ENCODE measurements around the gene BMERB1. TPM values are rescaled to one million over a fixed set of nuclear protein-coding genes. Genes with fewer than 3 reads are reported as not detected.
A peak's percentile ranks its signal among the peaks of the same experiment; 100 is the strongest.
"Not testable (repeated sequence)": the region's sequence is repeated elsewhere in the genome, so short reads cannot be mapped to it uniquely, and the experiment has no call there.

BMERB1 gene
- 2.7 TPM for total RNA-seq

DNA sequence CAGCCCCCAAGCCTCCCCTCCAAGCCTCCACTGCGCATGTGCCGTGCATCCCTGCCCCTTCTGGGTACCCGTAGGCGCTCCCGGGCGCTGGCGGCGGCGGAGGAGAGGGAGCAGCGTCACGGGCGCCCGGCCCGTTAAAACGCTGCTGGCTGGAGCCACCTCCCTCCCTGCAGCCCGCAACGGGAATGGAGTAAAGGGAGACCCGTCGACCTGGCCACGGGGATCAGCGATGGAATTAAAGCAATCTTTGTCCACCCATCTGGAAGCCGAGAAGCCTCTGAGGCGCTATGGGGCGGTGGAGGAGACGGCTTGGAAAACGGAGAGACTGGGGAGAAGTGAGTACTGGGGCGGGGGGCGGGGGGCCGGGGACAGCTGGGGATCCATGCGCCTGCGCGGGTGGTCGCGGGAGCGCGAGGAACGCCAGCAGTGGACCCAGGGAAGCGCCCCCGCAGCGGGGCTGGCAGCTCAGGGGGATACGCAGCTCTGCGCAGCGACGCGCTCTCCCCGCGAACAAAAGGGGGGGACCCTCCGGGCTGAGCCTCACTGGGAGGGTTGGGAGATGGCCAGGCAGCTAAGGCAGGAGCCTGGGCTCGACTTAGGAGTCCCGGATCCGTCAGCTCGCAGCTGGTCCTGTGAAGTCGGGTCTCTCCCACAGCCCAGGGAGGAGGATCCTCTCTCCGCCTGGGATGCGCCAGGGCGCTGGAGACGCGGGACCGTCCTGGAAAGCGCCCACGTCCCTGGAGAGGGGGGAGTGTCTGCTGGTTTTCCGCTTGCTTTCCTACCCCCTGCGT is at the start of gene BMERB1:
Gene BMERB1, plus strand, starts transcription at position 164 of the 791 bp plus-strand sequence. Its CDS starts 66 bp downstream, at position 230.
- Histone ChIP-seq H3K27me3 (ENCODE audit: insufficient read depth, low read length) (peaks cover 34% of the 10 kb centered on the region), H3K4me3 (ENCODE audit: low read length) (peak within 1 kb of the TSS; percentile 33), H3K9me3 (ENCODE audit: low read depth, low read length) (no peaks in the 10 kb centered on the region), H3K4me1 (ENCODE audit: insufficient read depth, low read length) (peaks cover 9% of the 10 kb centered on the region)

DNA sequence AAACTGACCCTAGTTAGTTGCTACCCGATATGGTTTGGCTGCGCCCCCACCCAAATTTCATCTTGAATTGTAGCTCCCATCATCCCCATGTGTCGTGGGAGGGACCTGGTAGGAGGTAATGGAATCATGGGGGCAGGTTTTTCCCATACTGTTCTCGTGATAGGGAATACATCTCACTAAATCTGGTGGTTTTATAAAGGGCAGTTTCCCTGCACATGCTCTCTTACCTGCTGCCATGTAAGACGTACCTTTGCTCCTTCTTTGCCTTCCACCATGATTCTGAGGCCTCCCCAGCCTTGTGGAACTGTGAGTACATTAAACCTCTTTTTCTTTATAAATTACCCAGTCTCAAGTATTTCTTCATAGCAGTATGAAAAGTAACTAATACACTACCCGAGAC is 46.3 kb upstream of the BMERB1 start:
- not testable (repeated sequence) for H3K4me1 ChIP-seq (ENCODE audit: insufficient read depth, low read length); H3K9me3 ChIP-seq (ENCODE audit: low read depth, low read length); H3K4me3 ChIP-seq (ENCODE audit: low read length); H3K27me3 ChIP-seq (ENCODE audit: insufficient read depth, low read length)

DNA sequence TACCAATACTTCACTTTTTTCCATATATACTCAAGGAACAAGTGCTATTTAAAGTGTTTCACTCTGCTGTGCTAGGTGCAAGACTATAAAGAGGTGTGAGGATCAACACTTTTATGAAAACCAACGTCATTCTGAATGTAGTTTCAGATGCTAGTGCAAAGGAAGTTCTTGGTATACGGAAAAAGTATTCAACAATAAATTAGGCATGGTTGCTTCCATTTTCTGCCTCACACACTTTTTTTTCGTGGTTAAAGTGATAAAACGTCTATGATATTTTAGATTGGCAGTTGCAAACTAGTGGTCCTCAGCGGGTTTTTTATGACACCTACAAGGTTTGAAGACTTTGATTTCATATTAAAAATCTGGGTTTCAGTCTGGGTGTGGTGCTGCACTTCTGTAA is 44.5 kb upstream of the BMERB1 start:
- not testable (repeated sequence) for H3K4me1 ChIP-seq (ENCODE audit: insufficient read depth, low read length); H3K27me3 ChIP-seq (ENCODE audit: insufficient read depth, low read length); H3K4me3 ChIP-seq (ENCODE audit: low read length); H3K9me3 ChIP-seq (ENCODE audit: low read depth, low read length)

DNA sequence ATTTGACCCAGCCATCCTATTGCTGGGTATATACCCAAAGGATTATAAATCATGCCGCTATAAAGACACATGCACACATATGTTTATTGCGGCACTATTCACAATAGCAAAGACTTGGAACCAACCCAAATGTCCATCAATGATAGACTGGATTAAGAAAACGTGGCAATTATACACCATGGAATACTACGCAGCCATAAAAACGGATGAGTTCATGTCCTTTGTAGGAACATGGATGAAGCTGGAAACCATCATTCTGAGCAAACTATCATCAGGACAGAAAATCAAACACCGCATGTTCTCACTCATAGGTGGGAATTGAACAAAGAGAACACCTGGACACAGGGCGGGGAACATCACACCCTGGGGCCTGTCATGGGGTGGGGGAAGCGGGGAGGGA is 41.4 kb upstream of the BMERB1 start:
- not testable (repeated sequence) for H3K9me3 ChIP-seq (ENCODE audit: low read depth, low read length)

DNA sequence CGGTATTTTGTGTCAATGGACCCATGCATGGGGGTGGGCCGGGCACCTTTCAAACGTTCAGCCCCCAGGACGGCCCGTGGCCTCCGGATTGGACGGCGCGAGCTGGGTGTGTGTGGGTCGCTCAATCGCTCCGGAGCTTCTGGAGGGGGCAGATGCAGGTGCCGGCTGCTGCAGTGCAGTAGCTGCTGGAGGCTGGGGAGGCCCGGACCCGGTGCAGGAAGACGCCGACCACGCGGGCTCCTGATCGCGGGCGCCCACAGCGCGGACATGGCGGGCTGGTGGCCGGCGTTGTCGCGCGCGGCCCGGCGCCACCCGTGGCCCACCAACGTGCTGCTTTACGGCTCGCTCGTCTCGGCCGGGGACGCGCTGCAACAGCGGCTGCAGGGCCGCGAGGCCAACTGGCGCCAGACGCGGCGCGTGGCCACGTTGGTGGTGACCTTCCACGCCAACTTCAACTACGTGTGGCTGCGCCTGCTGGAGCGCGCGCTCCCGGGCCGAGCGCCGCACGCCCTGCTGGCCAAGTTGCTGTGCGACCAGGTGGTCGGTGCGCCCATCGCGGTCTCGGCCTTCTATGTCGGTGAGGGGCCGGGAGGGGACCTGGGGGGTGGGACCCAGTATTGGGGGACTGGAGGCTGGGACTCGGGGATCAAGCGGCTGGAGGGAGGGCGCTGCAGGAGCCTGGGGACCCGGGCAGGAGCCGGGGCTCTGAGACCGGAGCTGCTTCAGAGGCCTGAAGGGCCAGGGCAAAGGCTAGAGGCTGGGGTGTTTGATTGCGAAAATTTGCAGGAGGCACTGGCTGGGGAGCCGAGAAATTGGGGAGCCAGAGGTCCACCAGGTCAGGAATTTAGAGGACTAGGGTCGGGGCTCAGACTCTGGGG is 38.5 kb upstream of the BMERB1 start, which contains the start of gene MPV17L:
Gene MPV17L, plus strand, starts transcription at position 124 of the 878 bp plus-strand sequence. Its CDS starts 144 bp downstream, at position 268.
- not testable (repeated sequence) for H3K4me3 ChIP-seq (ENCODE audit: low read length); H3K4me1 ChIP-seq (ENCODE audit: insufficient read depth, low read length)

More for the DNA sequence above, 41.4 kb upstream of the BMERB1 start:
- H3K4me1 ChIP-seq (ENCODE audit: insufficient read depth, low read length); H3K27me3 ChIP-seq (ENCODE audit: insufficient read depth, low read length); H3K4me3 ChIP-seq (ENCODE audit: low read length): not testable (repeated sequence)

DNA sequence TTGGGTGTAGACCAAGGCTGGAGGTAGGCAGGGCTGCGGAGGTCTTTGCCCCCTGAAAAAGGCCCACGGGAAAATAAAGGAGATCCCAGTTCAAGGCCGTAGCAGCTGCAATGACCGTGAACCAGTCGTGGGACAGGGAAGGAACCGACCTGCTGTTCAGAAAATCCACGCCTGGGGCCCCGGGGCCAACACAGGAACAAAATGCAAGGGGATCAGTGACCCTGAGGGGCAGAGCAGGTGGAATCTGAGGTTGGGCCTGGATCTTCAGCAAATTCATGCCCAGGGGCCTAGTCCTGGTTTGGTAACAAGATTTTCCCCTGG is 37.9 kb upstream of the BMERB1 start:
- H3K4me3 ChIP-seq (ENCODE audit: low read length); H3K9me3 ChIP-seq (ENCODE audit: low read depth, low read length); H3K4me1 ChIP-seq (ENCODE audit: insufficient read depth, low read length); H3K27me3 ChIP-seq (ENCODE audit: insufficient read depth, low read length): not testable (repeated sequence)

More for the DNA sequence above, 38.5 kb upstream of the BMERB1 start, which contains the start of gene MPV17L:
- H3K27me3 ChIP-seq (ENCODE audit: insufficient read depth, low read length); H3K9me3 ChIP-seq (ENCODE audit: low read depth, low read length): not testable (repeated sequence)

DNA sequence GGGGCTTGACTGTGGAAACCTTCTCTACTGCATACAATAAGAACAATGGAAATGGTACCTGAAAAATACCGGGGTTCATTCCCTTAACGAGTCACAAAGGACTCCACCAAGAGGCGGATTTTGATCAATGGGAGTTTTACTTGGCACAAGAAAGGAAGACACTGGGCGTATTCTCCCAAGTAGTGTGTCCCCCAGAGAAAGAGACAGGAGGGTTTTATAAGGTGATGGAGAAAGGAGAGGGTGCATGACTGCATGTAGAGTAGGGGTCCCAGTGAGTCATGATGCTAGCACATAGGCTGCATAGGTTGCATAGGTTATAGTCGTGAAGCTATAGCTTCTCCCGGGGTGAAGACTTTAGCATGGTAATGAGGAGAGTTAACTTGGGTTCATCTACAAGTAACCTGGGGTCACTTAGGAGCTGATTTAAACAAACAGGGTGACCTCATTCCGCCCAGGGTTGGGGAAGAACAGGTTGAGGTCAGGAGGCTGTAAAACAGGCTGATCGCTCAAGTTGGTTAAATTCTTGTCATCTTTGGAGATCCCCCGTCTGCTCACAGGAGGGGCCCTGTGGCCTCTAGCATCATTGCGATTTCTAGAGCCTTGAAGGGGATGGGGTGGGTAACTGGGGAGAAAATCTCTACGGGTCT is 37.3 kb upstream of the BMERB1 start:
- H3K4me3 ChIP-seq (ENCODE audit: low read length), result no peak overlapping the region
- no peaks in the 10 kb centered on the region for H3K27me3 ChIP-seq (ENCODE audit: insufficient read depth, low read length)
- H3K4me1 ChIP-seq (ENCODE audit: insufficient read depth, low read length), result no peaks in the 10 kb centered on the region
- no peaks in the 10 kb centered on the region for H3K9me3 ChIP-seq (ENCODE audit: low read depth, low read length)

DNA sequence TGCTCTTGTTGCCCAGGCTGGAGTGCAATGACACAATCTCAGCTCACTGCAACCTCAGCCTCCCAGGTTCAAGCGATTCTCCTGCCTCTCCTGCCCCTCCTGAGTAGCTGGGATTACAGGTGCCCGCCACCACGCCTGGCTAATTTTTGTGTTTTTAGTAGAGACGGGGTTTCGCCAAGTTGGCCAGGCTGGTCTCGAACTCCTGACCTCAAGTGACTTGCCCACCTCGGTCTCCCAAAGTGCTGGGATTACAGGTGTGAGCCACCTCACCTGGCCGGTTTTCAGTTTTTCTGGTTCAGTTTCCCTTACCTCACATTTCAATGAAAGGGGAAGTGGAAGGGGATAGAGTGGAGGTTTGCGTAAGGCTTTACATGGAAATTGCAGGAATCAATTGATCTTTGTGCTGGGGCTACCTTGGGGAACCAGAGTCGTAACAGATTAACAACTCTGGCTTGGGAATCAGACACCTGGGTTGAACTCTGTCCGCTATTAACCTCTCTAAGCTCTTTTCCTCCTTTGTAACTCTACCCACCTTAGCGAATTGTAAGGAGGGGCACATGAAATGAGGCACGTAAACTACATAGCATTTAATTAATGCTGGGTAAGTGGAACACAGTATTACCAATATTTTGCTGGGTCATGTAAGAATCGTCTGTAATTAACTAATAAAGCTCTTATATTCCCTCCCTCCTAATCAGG is 35.6 kb upstream of the BMERB1 start:
- no peaks in the 10 kb centered on the region for H3K27me3 ChIP-seq (ENCODE audit: insufficient read depth, low read length)
- no peak overlapping the region for H3K4me3 ChIP-seq (ENCODE audit: low read length)
- H3K9me3 ChIP-seq (ENCODE audit: low read depth, low read length), result no peaks in the 10 kb centered on the region
- H3K4me1 ChIP-seq (ENCODE audit: insufficient read depth, low read length), result peaks cover 15% of the 10 kb centered on the region

DNA sequence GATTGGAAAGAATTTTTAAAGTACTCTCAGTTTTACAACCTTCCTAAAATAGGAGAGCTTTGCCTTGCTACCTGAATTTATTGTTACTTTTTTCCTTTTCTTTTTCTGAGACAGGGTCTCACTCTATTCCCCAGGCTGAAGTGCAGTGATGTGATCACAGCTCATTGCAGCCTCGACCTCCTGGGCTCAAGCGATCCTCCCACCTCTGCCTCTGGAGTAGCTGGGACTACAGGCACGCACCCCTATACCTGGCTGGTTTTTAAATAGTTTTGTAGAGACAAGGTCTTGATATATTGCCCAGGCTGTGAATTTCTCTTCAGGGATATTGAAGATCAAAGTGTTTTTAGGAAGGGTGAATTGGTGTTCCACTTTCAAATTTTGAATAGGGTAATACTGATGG is 35.1 kb upstream of the BMERB1 start:
- Histone ChIP-seq H3K4me3 (ENCODE audit: low read length) (no peak overlapping the region), H3K27me3 (ENCODE audit: insufficient read depth, low read length) (no peaks in the 10 kb centered on the region), H3K9me3 (ENCODE audit: low read depth, low read length) (no peaks in the 10 kb centered on the region), H3K4me1 (ENCODE audit: insufficient read depth, low read length) (peaks cover 20% of the 10 kb centered on the region)

DNA sequence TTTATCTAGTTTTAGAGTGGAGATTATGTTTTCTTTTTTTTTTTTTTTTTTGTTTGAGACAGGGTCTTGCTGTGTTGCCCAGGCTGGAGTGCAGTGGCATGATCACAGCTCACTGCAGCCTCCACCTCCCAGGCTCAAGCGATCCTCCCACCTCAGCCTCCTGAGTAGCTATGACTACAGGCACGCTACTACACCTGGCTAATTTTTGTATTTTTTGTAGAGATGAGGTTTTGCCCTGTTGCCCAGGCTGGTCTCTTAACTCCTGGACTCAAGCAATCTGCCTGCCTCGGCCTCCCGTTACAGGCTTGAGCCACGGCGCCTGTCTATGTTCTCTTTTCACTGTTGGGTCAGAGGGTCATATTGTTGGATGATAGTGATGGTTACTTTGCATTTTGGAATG is 34.1 kb upstream of the BMERB1 start:
- not testable (repeated sequence) for H3K4me3 ChIP-seq (ENCODE audit: low read length); H3K27me3 ChIP-seq (ENCODE audit: insufficient read depth, low read length); H3K9me3 ChIP-seq (ENCODE audit: low read depth, low read length)
- peaks cover 30% of the 10 kb centered on the region for H3K4me1 ChIP-seq (ENCODE audit: insufficient read depth, low read length)

DNA sequence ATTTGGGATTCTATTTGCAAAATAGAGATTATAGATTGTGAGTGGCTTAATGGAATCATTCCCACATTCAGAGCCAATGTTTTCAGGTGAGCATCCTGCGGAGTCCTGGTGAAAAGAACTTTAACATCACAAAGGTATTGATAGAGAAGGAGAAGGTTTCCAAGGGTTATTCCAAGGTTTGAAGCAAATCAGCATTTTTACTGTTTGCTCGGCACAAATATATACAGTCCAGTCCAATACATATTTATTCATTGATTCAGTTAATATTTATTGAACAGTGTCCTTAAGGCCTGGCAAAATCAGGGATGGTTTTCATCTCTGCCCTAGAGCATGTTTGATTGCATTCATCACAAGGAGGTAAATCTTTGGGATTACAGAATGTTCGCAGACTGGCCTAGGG is 32.4 kb upstream of the BMERB1 start:
- H3K27me3 ChIP-seq (ENCODE audit: insufficient read depth, low read length), result no peaks in the 10 kb centered on the region
- H3K9me3 ChIP-seq (ENCODE audit: low read depth, low read length), result no peaks in the 10 kb centered on the region
- H3K4me1 ChIP-seq (ENCODE audit: insufficient read depth, low read length), result peaks cover 31% of the 10 kb centered on the region
- no peak overlapping the region for H3K4me3 ChIP-seq (ENCODE audit: low read length)

DNA sequence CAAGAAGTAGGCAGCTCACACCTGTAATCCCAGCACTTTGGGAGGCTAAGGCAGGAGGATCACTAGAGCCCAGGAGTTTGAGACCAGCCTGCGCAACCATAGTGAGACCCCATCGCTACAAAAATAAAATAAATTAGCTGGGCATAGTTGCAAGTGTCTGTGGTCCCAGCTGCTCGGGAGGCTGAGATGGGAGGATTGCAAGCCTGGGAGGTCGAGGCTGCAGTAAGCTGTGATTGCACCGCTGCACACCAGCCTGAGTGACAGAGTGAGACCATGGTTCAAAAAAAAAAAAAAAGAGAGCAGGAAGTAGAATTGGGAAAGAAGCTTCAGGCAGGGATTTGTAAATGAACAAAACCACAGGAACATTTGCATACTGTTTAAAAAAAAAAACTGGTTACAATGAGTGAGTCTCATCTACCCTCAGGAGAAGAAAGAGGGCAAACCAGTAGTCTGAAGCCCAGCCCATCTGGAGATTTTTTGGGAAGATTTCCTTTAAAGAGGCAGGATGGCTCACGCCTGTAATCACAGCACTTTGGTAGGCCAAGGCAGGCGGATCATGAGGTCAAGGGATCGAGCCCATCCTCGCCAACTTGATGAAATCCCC is 30.9 kb upstream of the BMERB1 start:
- Histone ChIP-seq H3K4me1 (ENCODE audit: insufficient read depth, low read length) (peaks cover 31% of the 10 kb centered on the region), H3K27me3 (ENCODE audit: insufficient read depth, low read length) (no peaks in the 10 kb centered on the region), H3K9me3 (ENCODE audit: low read depth, low read length) (no peaks in the 10 kb centered on the region), H3K4me3 (ENCODE audit: low read length) (no peak overlapping the region)

DNA sequence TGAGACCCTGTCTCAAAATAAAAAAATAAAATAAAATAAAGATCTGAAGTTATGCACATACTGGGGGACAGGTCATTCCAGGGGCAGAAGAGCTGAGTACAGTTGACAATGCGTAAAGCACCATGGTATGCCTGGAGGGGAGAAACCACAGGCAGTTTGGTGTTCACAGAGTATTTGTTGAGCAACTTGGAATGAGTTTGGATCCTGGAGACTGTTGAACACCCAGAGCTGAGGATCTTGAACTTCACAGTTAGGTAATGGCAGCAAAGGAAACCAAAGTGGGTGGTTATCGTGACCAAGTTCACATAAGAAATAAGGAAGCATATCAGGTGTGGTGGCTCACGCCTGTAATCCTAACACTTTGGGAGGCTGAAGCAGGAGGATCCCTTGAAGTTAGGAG is 30.3 kb upstream of the BMERB1 start:
- not testable (repeated sequence) for H3K27me3 ChIP-seq (ENCODE audit: insufficient read depth, low read length); H3K4me3 ChIP-seq (ENCODE audit: low read length); H3K9me3 ChIP-seq (ENCODE audit: low read depth, low read length)
- peaks cover 31% of the 10 kb centered on the region for H3K4me1 ChIP-seq (ENCODE audit: insufficient read depth, low read length)

DNA sequence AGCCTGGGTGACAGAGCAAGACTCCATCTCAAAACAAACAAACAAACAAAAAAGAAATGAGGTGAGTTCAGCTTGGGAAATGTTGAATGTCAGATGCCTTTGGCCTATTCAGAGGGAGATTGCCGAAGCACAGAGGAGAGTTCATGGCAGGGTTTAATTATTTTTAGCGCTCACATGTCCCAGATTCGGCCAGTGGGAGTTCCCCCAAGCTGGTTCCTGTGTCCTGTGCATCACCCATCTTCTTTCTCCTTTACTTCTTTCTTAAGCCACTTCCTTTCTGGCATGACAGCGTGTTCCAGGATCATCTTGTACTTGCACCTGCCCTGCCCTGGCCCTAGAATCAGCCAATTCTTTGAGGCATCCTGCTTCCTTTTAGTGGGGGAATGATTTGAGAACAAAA is 29.6 kb upstream of the BMERB1 start:
- H3K4me1 ChIP-seq (ENCODE audit: insufficient read depth, low read length), result peaks cover 31% of the 10 kb centered on the region
- no peaks in the 10 kb centered on the region for H3K27me3 ChIP-seq (ENCODE audit: insufficient read depth, low read length)
- H3K4me3 ChIP-seq (ENCODE audit: low read length), result no peak overlapping the region
- H3K9me3 ChIP-seq (ENCODE audit: low read depth, low read length), result no peaks in the 10 kb centered on the region

Data from mononuclear cell (primary cell).